Stimulated activated effector memory CD8-positive, alpha-beta T cell treated with anti-CD3 and anti-CD28 coated beads, Interleukin-12 subunit alpha, Interleukin-12 subunit beta, amount 100 ng/mL, for 72 hours (primary cell): ENCODE measurements around the gene AMPH.
A peak's percentile ranks its signal among the peaks of the same experiment; 100 is the strongest.
"Not testable (repeated sequence)": the region's sequence is repeated elsewhere in the genome, so short reads cannot be mapped to it uniquely, and the experiment has no call there.

Experiments
- ATAC-seq: fragments of 150-1000 bp; cut with Tn5 transposase; 2 replicates; pipeline ENCODE4 v1.10.0; 2021
- DNase-seq, 2 donors: peaks; one replicate each; pipeline ENCODE4 v3.0.0; 2021 to 2022; ENCODE audit warnings: low spot score in 2 of 2
- H3K27ac Mint-ChIP-seq: one replicate; pipeline ENCODE4 v1.8.0; 2022; ENCODE audit warnings: mild to moderate bottlenecking, mixed read lengths
- H3K36me3 Mint-ChIP-seq: one replicate; pipeline ENCODE4 v1.8.0; 2022; ENCODE audit warnings: mild to moderate bottlenecking, mixed read lengths
- H3K4me1 Mint-ChIP-seq: one replicate; pipeline ENCODE4 v1.8.0; 2022; ENCODE audit warnings: mixed read lengths
- H3K4me3 Mint-ChIP-seq: one replicate; pipeline ENCODE4 v1.8.0; 2022; ENCODE audit warnings: mild to moderate bottlenecking, mixed read lengths
- H3K9me3 Mint-ChIP-seq: one replicate; pipeline ENCODE4 v1.8.0; 2022; ENCODE audit warnings: mixed read lengths

AMPH gene

GRCh38 chr7:38574086-38574485 lies 57.1 kb downstream of the AMPH start:
- Mint-ChIP-seq H3K27ac (no peak overlapping the region), H3K4me1 (no peaks in the 10 kb centered on the region), H3K4me3 (no peak overlapping the region), H3K9me3 (peaks cover 5% of the 10 kb centered on the region), H3K36me3 (no peaks in the 10 kb centered on the region)
- ATAC-seq (no peak), DNase-seq (no peak)

DNA sequence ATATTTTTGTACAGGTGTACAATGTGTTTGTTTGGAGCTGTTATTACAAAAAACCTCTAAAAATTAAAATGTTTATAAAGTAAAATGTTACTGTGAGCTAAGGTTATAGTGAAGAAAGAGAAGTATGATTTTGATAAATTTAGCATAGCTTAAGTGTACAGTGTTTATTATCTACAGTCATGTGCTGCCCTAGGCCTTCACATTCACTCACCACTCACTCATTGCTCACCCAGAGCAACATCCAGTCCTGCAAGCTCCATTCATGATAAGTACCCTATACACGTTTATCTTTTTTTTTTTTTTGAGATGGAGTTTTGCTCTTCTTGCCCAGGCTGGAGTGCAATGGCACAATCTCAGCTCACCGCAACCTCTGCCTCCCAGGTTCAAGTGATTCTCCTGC lies 59.6 kb downstream of the AMPH start:
- H3K4me1 Mint-ChIP-seq, H3K9me3 Mint-ChIP-seq, H3K36me3 Mint-ChIP-seq, H3K4me3 Mint-ChIP-seq, DNase-seq, H3K27ac Mint-ChIP-seq, ATAC-seq: not testable (repeated sequence)

- ATAC-seq (no peak), DNase-seq (no peak)
- no peaks in the 10 kb centered on the region for H3K4me1 Mint-ChIP-seq
- no peaks in the 10 kb centered on the region for H3K9me3 Mint-ChIP-seq
- H3K4me3 Mint-ChIP-seq, result no peak overlapping the region
- no peaks in the 10 kb centered on the region for H3K36me3 Mint-ChIP-seq
- no peak overlapping the region for H3K27ac Mint-ChIP-seq
Observed at GRCh38 chr7:38568497-38568896, 62.7 kb downstream of the AMPH start.

DNA sequence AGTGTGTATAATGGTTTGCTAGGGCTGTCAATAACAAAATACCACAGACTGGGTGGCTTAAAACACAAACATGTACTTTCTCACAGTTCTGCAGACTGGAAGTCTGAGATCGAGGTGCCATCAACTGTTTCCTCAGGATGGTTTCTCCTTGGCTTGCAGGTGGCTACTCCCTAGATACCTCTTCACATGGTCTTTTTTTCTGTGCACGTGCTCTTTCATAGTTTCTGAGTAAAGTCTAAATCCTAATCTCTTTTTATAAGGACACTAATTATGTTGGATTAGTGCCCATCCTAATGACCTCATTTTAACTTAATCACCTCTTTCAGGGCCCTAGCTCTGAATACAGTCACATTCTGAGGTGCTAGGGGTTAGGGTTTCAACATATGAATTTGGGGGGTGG lies 65.9 kb downstream of the AMPH start:
- ATAC-seq, result no peak

GRCh38 chr7:38563741-38564140 lies 67.4 kb downstream of the AMPH start:
- Mint-ChIP-seq H3K4me1 (no peaks in the 10 kb centered on the region), H3K36me3 (no peaks in the 10 kb centered on the region), H3K4me3 (no peak overlapping the region), H3K9me3 (no peaks in the 10 kb centered on the region), H3K27ac (no peak overlapping the region)
- DNase-seq (no peak), ATAC-seq (no peak)

More for the DNA sequence above, 65.9 kb downstream of the AMPH start:
- H3K36me3 Mint-ChIP-seq, result no peaks in the 10 kb centered on the region
- H3K27ac Mint-ChIP-seq, result no peak overlapping the region
- H3K4me1 Mint-ChIP-seq, result no peaks in the 10 kb centered on the region
- no peaks in the 10 kb centered on the region for H3K9me3 Mint-ChIP-seq
- no peak overlapping the region for H3K4me3 Mint-ChIP-seq
- DNase-seq, result no peak

GRCh38 chr7:38561166-38561565 lies 70.0 kb downstream of the AMPH start:
- Mint-ChIP-seq H3K4me3 (no peak overlapping the region), H3K27ac (no peak overlapping the region), H3K36me3 (no peaks in the 10 kb centered on the region), H3K4me1 (no peaks in the 10 kb centered on the region), H3K9me3 (no peaks in the 10 kb centered on the region)
- no peak for DNase-seq
- no peak for ATAC-seq

DNA sequence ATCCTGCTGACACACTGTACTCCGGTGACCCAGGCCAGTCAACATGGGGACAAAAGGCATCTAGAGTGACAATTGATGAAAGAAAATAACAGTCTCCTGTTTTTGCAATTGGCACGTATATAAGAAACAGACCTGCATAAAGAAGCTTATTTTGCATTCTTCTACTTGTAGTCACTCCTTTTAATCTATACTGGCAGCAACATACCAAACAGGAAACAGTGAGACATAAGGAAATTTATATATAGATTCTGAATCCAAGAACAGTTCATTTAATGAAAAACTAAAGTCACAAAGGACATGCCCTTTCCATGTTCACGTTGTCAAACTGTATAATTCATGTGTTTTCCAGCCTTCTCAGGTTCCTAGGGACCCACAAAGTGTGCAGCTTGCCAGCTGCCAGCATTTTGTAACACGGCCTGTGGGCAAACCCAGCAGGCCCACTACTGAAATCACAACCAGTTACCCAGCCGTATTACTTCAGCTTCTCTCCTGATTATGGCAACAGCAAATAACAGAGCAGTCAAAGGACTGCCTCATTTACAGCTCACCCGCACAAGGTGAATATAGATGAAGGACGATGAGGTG lies 72.3 kb downstream of the AMPH start:
- Mint-ChIP-seq H3K27ac (no peak overlapping the region), H3K4me1 (no peaks in the 10 kb centered on the region)

GRCh38 chr7:38554586-38554985 lies 76.6 kb downstream of the AMPH start:
- H3K27ac Mint-ChIP-seq, result no peak overlapping the region
- H3K4me1 Mint-ChIP-seq, result no peaks in the 10 kb centered on the region
- H3K36me3 Mint-ChIP-seq, result no peaks in the 10 kb centered on the region
- no peak for DNase-seq
- no peak for ATAC-seq
- H3K4me3 Mint-ChIP-seq, result no peak overlapping the region
- H3K9me3 Mint-ChIP-seq, result no peaks in the 10 kb centered on the region

More for the DNA sequence above, 72.3 kb downstream of the AMPH start:
- H3K36me3 Mint-ChIP-seq, result no peaks in the 10 kb centered on the region
- H3K4me3 Mint-ChIP-seq, result no peak overlapping the region
- no peak for ATAC-seq
- no peak for DNase-seq
- H3K9me3 Mint-ChIP-seq, result no peaks in the 10 kb centered on the region

DNA sequence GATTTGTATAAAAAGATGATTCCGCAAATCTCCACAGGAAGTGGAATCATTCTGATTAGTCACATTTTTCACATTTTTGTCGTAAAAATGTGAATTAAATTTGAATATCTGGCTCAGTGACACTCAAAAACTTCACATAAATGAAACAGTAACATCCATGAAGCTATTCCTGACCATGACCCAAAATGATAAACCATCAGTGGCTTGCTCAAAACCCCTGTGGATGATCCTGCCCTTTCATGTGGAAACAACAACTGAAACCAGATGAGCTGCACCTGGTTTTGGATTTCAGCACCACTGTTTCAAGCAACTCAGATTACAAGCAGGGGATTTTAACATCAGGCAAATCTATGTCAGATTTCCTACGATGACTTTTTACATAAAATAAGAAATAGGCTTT lies 80.3 kb downstream of the AMPH start:
- DNase-seq, result no peak
- Mint-ChIP-seq H3K4me3 (no peak overlapping the region), H3K36me3 (no peaks in the 10 kb centered on the region), H3K9me3 (no peaks in the 10 kb centered on the region), H3K27ac (no peak overlapping the region), H3K4me1 (no peaks in the 10 kb centered on the region)
- ATAC-seq, result no peak

GRCh38 chr7:38548605-38549004 lies 82.6 kb downstream of the AMPH start:
- ATAC-seq (no peak), DNase-seq (no peak)
- peaks cover 12% of the 10 kb centered on the region for H3K4me1 Mint-ChIP-seq
- H3K4me3 Mint-ChIP-seq, result no peak overlapping the region
- no peaks in the 10 kb centered on the region for H3K9me3 Mint-ChIP-seq
- no peaks in the 10 kb centered on the region for H3K36me3 Mint-ChIP-seq
- no peak overlapping the region for H3K27ac Mint-ChIP-seq

- DNase-seq, result no peak
- H3K9me3 Mint-ChIP-seq, result no peaks in the 10 kb centered on the region
- ATAC-seq, result no peak
- H3K4me3 Mint-ChIP-seq, result no peak overlapping the region
- H3K36me3 Mint-ChIP-seq, result no peaks in the 10 kb centered on the region
- H3K4me1 Mint-ChIP-seq, result peaks cover 12% of the 10 kb centered on the region
- no peak overlapping the region for H3K27ac Mint-ChIP-seq
Observed at GRCh38 chr7:38546763-38547162, 84.4 kb downstream of the AMPH start.

GRCh38 chr7:38545977-38546376 lies 85.2 kb downstream of the AMPH start:
- DNase-seq (no peak), ATAC-seq (no peak)
- Mint-ChIP-seq H3K4me3 (no peak overlapping the region), H3K27ac (no peak overlapping the region), H3K9me3 (no peaks in the 10 kb centered on the region), H3K4me1 (peaks cover 12% of the 10 kb centered on the region), H3K36me3 (no peaks in the 10 kb centered on the region)

DNA sequence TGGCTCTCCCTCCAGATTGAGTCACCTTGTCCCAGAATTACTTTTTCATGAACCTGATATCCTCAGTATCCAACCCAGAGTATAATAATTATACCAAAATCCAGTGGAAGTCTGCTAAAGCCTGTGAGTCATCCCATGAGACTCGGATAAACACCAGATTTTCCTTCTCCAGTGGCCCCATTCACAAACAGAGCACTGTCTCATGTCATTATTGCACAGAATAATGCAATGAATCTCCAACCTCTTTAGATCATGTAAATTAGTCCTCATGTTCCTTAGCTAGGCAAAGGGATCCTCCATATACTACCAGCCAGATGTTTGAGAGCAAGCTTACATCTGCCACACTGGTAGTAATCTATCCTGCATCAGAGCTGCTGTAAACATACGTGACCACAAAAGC lies 89.0 kb downstream of the AMPH start:
- no peaks in the 10 kb centered on the region for H3K36me3 Mint-ChIP-seq
- H3K4me3 Mint-ChIP-seq, result no peak overlapping the region
- no peaks in the 10 kb centered on the region for H3K9me3 Mint-ChIP-seq
- no peak for ATAC-seq
- DNase-seq, result no peak
- peaks cover 12% of the 10 kb centered on the region for H3K4me1 Mint-ChIP-seq
- no peak overlapping the region for H3K27ac Mint-ChIP-seq

- no peak overlapping the region for H3K4me3 Mint-ChIP-seq
- no peaks in the 10 kb centered on the region for H3K9me3 Mint-ChIP-seq
- H3K4me1 Mint-ChIP-seq, result peaks cover 12% of the 10 kb centered on the region
- DNase-seq (no peak), ATAC-seq (no peak)
- H3K27ac Mint-ChIP-seq, result no peak overlapping the region
- no peaks in the 10 kb centered on the region for H3K36me3 Mint-ChIP-seq
Observed at GRCh38 chr7:38541440-38541839, 89.7 kb downstream of the AMPH start.

DNA sequence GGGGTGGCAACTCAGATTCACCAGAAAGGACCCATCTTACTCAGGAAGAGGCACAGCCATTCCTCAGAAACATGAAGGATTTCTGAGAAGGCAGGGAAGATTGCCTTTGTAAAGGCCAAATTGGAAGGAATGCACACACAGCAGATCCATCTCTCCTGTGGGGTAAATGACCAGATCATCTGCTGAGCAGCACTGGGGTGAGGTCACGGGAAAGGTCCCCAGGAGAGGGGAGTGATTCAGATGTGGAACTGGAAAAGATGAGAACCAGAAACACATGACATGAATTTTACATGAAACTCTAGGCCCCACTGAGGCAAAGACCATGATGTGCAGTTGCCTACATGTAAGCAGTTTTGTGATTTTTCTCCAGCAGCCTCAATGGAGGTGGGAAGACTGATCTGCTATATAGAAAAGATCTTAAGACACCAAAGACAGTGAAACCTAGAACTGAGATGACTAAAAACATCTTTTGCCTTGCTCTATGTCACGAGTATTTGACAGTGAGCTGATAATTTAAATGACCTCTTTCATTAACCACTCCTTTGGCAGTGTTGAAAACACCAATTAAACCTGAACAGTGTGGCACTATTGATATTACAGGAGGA lies 91.6 kb downstream of the AMPH start:
- no peaks in the 10 kb centered on the region for H3K36me3 Mint-ChIP-seq
- ATAC-seq, result peak; percentile 44

GRCh38 chr7:38535073-38535472 lies 96.1 kb downstream of the AMPH start:
- DNase-seq (no peak), ATAC-seq (no peak)
- H3K9me3 Mint-ChIP-seq, result no peaks in the 10 kb centered on the region
- H3K36me3 Mint-ChIP-seq, result no peaks in the 10 kb centered on the region
- H3K4me3 Mint-ChIP-seq, result no peak overlapping the region
- H3K4me1 Mint-ChIP-seq, result no peaks in the 10 kb centered on the region
- no peak overlapping the region for H3K27ac Mint-ChIP-seq

More for the DNA sequence above, 91.6 kb downstream of the AMPH start:
- H3K4me3 Mint-ChIP-seq, result no peak overlapping the region
- H3K9me3 Mint-ChIP-seq, result no peaks in the 10 kb centered on the region
- no peak for DNase-seq
- H3K27ac Mint-ChIP-seq, result no peak overlapping the region
- peaks cover under 1% of the 10 kb centered on the region for H3K4me1 Mint-ChIP-seq
